Adrenal gland (tissue), 12 donors: ENCODE data around the gene GNAL. TPM values are rescaled to one million over a fixed set of nuclear protein-coding genes. Genes with fewer than 3 reads are reported as not detected.

Experiments
- DNase-seq, 7 donors: peaks; one replicate each; pipeline ENCODE4 v3.0.0-alpha.2; 2019 to 2020
- H3K27ac ChIP-seq, 5 donors: fragments of 200-600 bp; sonication (generic) in 4 of 5; 1 replicate in 3 of 5; 2 replicates in 2 of 5; pipeline versions ENCODE4 v1.5.1 to v1.8.0; 2016 to 2020; ENCODE audit warnings: mild to moderate bottlenecking in 1 of 5
- H3K27me3 ChIP-seq: fragments of 200-600 bp; 2 replicates; pipeline ENCODE4 v1.8.0; 2021
- H3K36me3 ChIP-seq, 2 donors: fragments of 200-600 bp; replicated peaks in 1 of 2; 1 replicate in 1 of 2; 2 replicates in 1 of 2; pipeline versions ENCODE4 v1.5.1 to v1.8.0; 2018 to 2022
- H3K4me1 ChIP-seq, 2 donors: fragments of 200-600 bp; replicated peaks in 1 of 2; 1 replicate in 1 of 2; 2 replicates in 1 of 2; pipeline versions ENCODE4 v1.5.1 to v1.8.0; 2018 to 2021
- H3K4me3 ChIP-seq, 4 donors: fragments of 200-600 bp; sonication (generic) in 3 of 4; one replicate each; pipeline ENCODE4 v1.5.1; 2016 to 2018
- H3K9me3 ChIP-seq, 3 donors: fragments of 200-600 bp; sonication (generic) in 1 of 3; replicated peaks in 1 of 3; 1 replicate in 2 of 3; 2 replicates in 1 of 3; pipeline versions ENCODE4 v1.5.1 to v1.8.0; 2016 to 2021
- POLR2A ChIP-seq, 2 donors: fragments of 450-650 bp; IDR thresholded peaks; one replicate each; pipeline ENCODE4 v1.6.1; 2017; ENCODE audit warnings: antibody characterized with exemption in 2 of 2, mild to moderate bottlenecking in 2 of 2, moderate library complexity in 1 of 2
- WGBS, 4 donors: extraction: QIAGEN DNeasy Blood & Tissue Kit in 2 of 4; methylation state at CpG; one replicate each; pipeline versions ENCODE4 v1.1.5 to v1.1.7; 2013 to 2017; 5-methylcytosine and 5-hydroxymethylcytosine counted together
- intact Hi-C, 2 donors: fragments of 100-400 bp; cut with DNase I; formaldehyde crosslinking; loops; one replicate each; pipeline versions ENCODE4 v1.14.1 to v1.15.0; 2022 to 2023
- polyA plus RNA-seq, 3 donors: library from polyadenylated mRNA; stranded (reverse); fragments of 200-250 nt in 2 of 3; fragments of 350-450 nt in 1 of 3; fragmentation: Illumina TruSeq in 1 of 3; extraction: RNeasy Lipid Tissue Mini Kit (QIAGEN cat#74804) in 1 of 3; gene quantifications; one replicate each; pipeline ENCODE4 v1.2.3, GENCODE V29; 2013 to 2014
- total RNA-seq, 9 donors: library from RNA; depleted of rRNA in 4 of 9; stranded (reverse); fragments of >200 nt in 4 of 9; fragments of 120-200 nt in 1 of 9; fragmentation: NEBNext Ultra II Directional in 1 of 9; extraction: Animal tissue kit (Norgen Biotek cat#: 25700) in 1 of 9; gene quantifications; one replicate each; pipeline versions ENCODE4 v1.1.0 to v1.2.4, GENCODE V29; 2013 to 2023
- TF ChIP-seq, protein P1 (sequence below), 6 experiments: fragments of 450-650 bp in 4 of 6; fragments of 200-600 bp in 2 of 6; sonication (generic) in 1 of 6; IDR thresholded peaks; 1 replicate in 5 of 6; 2 replicates in 1 of 6; pipeline versions ENCODE4 v1.5.1 to v1.8.0; 2016 to 2021; ENCODE audit warnings: antibody characterized with exemption in 6 of 6, mild to moderate bottlenecking in 2 of 6, moderate library complexity in 1 of 6
- donor health status: healthy with polysubstance abuse.
- donor health status: Bipolar disorder and iron deficiency.
- donor health status: DM: yes; HTN: yes; CAD: no.
- donor health status: DM: no; HTN: no; CAD: no.
- donor health status: DM: no; HTN: no; CAD: no.
- donor health status: DM: yes; HTN: yes; CAD: no.

The GNAL gene
- total and polyA plus RNA-seq, 12 donors = 0.48 to 7.0 (median 2.3) TPM

DNA sequence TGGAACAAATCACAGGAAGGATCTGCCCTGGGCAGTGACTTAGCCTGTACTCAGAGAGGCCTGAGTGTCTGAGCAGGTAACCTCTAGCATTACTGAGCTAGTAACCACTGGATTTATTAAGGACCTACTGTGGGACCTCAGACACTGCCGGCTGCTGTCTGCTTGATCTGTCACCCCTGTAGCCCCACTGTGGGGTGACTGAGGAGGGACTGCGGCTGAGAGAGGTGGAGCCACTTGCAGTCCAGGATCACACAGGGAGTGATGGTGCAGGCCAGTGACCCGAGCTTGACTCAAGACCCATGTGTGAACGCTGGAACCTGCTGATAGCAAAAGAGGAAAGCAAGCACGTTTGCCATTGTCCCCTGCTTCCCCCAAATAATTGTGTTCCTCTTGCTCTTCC lies 177.7 kb downstream of the GNAL start:
- Histone ChIP-seq H3K9me3 (no peaks in the 10 kb centered on the region), H3K4me1 (no peaks in the 10 kb centered on the region), H3K4me3 (no peak overlapping the region), H3K27me3 (no peaks in the 10 kb centered on the region), H3K36me3 (no peaks in the 10 kb centered on the region), H3K27ac (no peak overlapping the region)
- intact Hi-C loops = no loop called here
- no peak for DNase-seq
- 67 to 76% (median 73%) methylated on average over 4 to 5 of the region's 5 CpGs for WGBS, 4 donors
- no peak for TF ChIP-seq POLR2A (IDR thresholded peaks at IDR 0.05)
- TF ChIP-seq, protein P1, sequence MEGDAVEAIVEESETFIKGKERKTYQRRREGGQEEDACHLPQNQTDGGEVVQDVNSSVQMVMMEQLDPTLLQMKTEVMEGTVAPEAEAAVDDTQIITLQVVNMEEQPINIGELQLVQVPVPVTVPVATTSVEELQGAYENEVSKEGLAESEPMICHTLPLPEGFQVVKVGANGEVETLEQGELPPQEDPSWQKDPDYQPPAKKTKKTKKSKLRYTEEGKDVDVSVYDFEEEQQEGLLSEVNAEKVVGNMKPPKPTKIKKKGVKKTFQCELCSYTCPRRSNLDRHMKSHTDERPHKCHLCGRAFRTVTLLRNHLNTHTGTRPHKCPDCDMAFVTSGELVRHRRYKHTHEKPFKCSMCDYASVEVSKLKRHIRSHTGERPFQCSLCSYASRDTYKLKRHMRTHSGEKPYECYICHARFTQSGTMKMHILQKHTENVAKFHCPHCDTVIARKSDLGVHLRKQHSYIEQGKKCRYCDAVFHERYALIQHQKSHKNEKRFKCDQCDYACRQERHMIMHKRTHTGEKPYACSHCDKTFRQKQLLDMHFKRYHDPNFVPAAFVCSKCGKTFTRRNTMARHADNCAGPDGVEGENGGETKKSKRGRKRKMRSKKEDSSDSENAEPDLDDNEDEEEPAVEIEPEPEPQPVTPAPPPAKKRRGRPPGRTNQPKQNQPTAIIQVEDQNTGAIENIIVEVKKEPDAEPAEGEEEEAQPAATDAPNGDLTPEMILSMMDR (IDR thresholded peaks at IDR 0.05) = no peak

DNA sequence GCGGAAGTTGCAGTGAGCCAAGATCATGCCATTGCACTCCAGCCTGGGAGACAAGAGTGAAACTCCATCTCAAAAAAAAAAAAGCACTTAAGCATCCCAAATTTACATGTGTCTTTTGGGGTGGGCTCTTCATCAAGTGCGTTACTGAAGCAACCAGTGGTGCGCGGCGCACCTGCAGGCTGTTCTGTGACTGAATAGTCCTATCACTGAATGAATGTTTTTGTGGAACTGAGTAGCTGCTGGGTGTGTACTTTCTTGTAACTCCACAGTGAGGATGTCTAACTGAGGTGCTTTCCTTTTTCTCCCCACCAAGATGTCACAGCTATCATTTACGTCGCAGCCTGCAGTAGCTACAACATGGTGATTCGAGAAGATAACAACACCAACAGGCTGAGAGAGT lies 179.2 kb downstream of the GNAL start:
- TF ChIP-seq, protein P1 (IDR thresholded peaks at IDR 0.05) = no peak
- TF ChIP-seq POLR2A (IDR thresholded peaks at IDR 0.05) = no peak
- Histone ChIP-seq H3K27me3 (no peaks in the 10 kb centered on the region), H3K27ac (no peak overlapping the region), H3K4me1 (no peaks in the 10 kb centered on the region), H3K9me3 (no peaks in the 10 kb centered on the region), H3K36me3 (no peaks in the 10 kb centered on the region), H3K4me3 (no peak overlapping the region)
- intact Hi-C loops = no loop called here
- 92 to 96% (median 95%) methylated on average over 8 of the region's 8 CpGs for WGBS, 4 donors
- DNase-seq = no peak

DNA sequence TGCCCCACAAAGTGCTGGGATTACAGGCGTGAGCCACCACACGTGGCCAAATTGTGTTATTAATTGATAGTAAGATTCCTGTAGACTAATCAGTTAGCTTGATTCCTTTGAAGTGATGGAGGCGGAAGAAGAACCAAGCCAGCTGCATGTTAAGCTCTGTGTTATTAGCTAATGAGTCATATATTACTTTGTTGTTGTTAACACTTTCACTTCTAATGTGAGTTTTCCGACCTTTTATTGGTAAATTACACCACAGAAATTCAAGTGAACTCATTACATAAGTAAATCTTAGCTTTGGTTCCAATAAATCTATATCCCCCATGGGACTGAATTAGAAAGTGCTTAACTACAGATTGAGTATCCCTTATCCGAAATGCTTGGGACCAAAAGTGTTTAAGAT lies 182.4 kb downstream of the GNAL start:
- Histone ChIP-seq H3K27me3 (no peaks in the 10 kb centered on the region), H3K4me3 (no peak overlapping the region), H3K9me3 (no peaks in the 10 kb centered on the region), H3K36me3 (no peaks in the 10 kb centered on the region), H3K27ac (no peak overlapping the region), H3K4me1 (no peaks in the 10 kb centered on the region)
- 57 to 64% (median 58%) methylated on average over 5 of the region's 5 CpGs for WGBS, 4 donors
- intact Hi-C loops = loop anchor here in 1 of 2 donors (10.0 kb wide), 1 partner anchor 137 kb away; no protein-coding TSS in a partner anchor
- TF ChIP-seq, protein P1 (IDR thresholded peaks at IDR 0.05) = no peak
- TF ChIP-seq POLR2A (IDR thresholded peaks at IDR 0.05) = no peak
- DNase-seq = no peak

DNA sequence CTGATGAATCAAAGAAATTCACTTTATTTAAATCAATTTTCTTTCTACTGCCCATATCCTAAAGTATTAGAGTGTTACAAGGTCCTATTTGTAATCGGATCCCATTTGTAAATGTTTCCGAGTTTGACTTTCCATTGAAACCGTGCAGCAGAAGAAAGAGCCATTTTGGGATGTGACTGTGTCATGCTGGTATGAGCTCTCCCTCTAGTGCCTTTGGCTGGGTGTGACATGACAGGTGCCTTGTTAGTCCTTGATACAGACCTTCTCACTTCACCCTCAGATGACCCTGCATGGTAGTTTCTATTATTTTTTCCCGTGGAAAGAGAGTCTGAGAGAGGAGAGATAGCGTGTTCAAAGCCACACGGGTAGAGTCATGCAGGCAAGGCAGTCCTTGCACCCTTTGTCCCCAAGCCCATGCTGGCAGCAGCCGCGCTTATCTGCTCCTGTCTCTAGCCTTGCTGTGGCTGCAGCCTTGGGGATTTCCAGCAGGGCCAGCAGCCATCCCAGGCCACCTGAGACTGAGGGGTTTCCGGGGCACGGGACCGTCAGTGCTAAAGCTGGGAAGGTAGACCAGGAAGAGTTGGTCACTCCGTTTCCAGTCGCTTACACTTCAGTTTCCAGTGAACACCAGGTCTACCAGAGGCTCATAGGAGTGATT lies 183.5 kb downstream of the GNAL start:
- Histone ChIP-seq H3K9me3 (no peaks in the 10 kb centered on the region), H3K4me3 (no peak overlapping the region), H3K27ac (no peak overlapping the region), H3K4me1 (no peaks in the 10 kb centered on the region), H3K36me3 (no peaks in the 10 kb centered on the region), H3K27me3 (no peaks in the 10 kb centered on the region)
- TF ChIP-seq, protein P1 (IDR thresholded peaks at IDR 0.05) = peak; percentile 14 to 62 (median 48)
- TF ChIP-seq POLR2A (IDR thresholded peaks at IDR 0.05) = no peak
- peak in 6 of 7 donors; percentile 45 to 58 (median 54) for DNase-seq
- intact Hi-C loops = loop anchor here in 1 of 2 donors (10.0 kb wide), 1 partner anchor 138 kb away; no protein-coding TSS in a partner anchor
- WGBS, 4 donors = 36 to 52% (median 45%) methylated on average over 7 to 13 of the region's 13 CpGs
